Ovary (tissue), 3 donors: Measurements from ENCODE around the gene CAPN14.

Experiments used
- CTCF ChIP-seq, 3 donors: fragments of 450-650 bp in 2 of 3; fragments of 200-600 bp in 1 of 3; IDR thresholded peaks; one replicate each; pipeline versions ENCODE4 v1.5.1 to v1.8.0; 2016 to 2022; ENCODE audit warnings: antibody characterized with exemption in 3 of 3, mild to moderate bottlenecking in 1 of 3
- EP300 ChIP-seq: sonication (generic); formaldehyde crosslinking; IDR thresholded peaks from one replicate; pipeline ENCODE4 v1.6.1; 2017; ENCODE audit warnings: antibody characterized with exemption
- donor health status: DM: no; HTN: no; CAD: no.

- TF ChIP-seq EP300 = no peak
- TF ChIP-seq CTCF (IDR thresholded peaks at IDR 0.05) = no peak
Measured at GRCh38 chr2:31230751-31231150, 13.4 kb upstream of the CAPN14 start.
